ENCODE measurements around the gene MYLK2. TPM values are rescaled to one million over a fixed set of nuclear protein-coding genes. Genes with fewer than 3 reads are reported as not detected.

MYLK2 gene
- total RNA-seq, 1 experiment from 2014 or later = 0.41 TPM

GRCh38 chr20:31853481-31853880, 34.3 kb downstream of the MYLK2 start:
- no peak for DNase-seq (ENCODE audit: low spot score)

GRCh38 chr20:31856516-31856915, 37.4 kb downstream of the MYLK2 start:
- DNase-seq (ENCODE audit: low spot score) = no peak

- no peak for DNase-seq (ENCODE audit: low spot score)
These were observed 39.0 kb downstream of the MYLK2 start for GRCh38 chr20:31857861-31858759.

- DNase-seq (ENCODE audit: low spot score) = no peak
These were observed 39.6 kb downstream of the MYLK2 start for GRCh38 chr20:31858760-31859083.

- no peak for DNase-seq (ENCODE audit: low spot score)
These were observed 40.3 kb downstream of the MYLK2 start for GRCh38 chr20:31859266-31859997.

- no peak for DNase-seq (ENCODE audit: low spot score)
These were observed 40.8 kb downstream of the MYLK2 start for GRCh38 chr20:31859998-31860380.

- DNase-seq (ENCODE audit: low spot score) = peak; percentile 51
These were observed 41.4 kb downstream of the MYLK2 start for GRCh38 chr20:31860390-31861134.

GRCh38 chr20:31861135-31861384, 41.9 kb downstream of the MYLK2 start:
- no peak for DNase-seq (ENCODE audit: low spot score)

- DNase-seq (ENCODE audit: low spot score) = peak; percentile 53
These were observed 42.4 kb downstream of the MYLK2 start for GRCh38 chr20:31861385-31862156.

GRCh38 chr20:31862157-31862470, 43.0 kb downstream of the MYLK2 start:
- DNase-seq (ENCODE audit: low spot score) = no peak

GRCh38 chr20:31862506-31862905, 43.4 kb downstream of the MYLK2 start:
- no peak for DNase-seq (ENCODE audit: low spot score)

- no peak for DNase-seq (ENCODE audit: low spot score)
These were observed 44.3 kb downstream of the MYLK2 start for GRCh38 chr20:31863296-31864085.

- no peak for DNase-seq (ENCODE audit: low spot score)
These were observed 45.6 kb downstream of the MYLK2 start for GRCh38 chr20:31864521-31865400.

GRCh38 chr20:31866221-31866620, 47.1 kb downstream of the MYLK2 start:
- no peak for DNase-seq (ENCODE audit: low spot score)

- DNase-seq (ENCODE audit: low spot score) = no peak
These were observed 49.9 kb downstream of the MYLK2 start for GRCh38 chr20:31868853-31869672.

GRCh38 chr20:31869673-31869941, 50.5 kb downstream of the MYLK2 start:
- no peak for DNase-seq (ENCODE audit: low spot score)

- no peak for DNase-seq (ENCODE audit: low spot score)
These were observed 51.0 kb downstream of the MYLK2 start, which contains the start of the genes DUSP15 and TTLL9 for GRCh38 chr20:31869942-31870725. Gene DUSP15, minus strand, starts transcription at chr20:31870527. Its CDS starts 190 bp downstream, at chr20:31870337. Gene TTLL9, plus strand, starts transcription at chr20:31870634. Its CDS starts 493 bp downstream, at chr20:31871127.
